Mucosa of descending colon (tissue), 3 donors: Measurements from ENCODE around the gene PPP1R3G. TPM values are rescaled to one million over a fixed set of nuclear protein-coding genes. Genes with fewer than 3 reads are reported as not detected.
"Not testable (repeated sequence)": the region's sequence is repeated elsewhere in the genome, so short reads cannot be mapped to it uniquely, and the experiment has no call there.

Experiments used
- ATAC-seq: fragments of 200-7000 bp; cut with Tn5 transposase; one replicate; pipeline ENCODE4 v1.9.1; 2020; ENCODE audit warnings: mild to moderate bottlenecking, moderate library complexity
- DNase-seq, 3 donors: peaks; one replicate each; pipeline ENCODE4 v3.0.0-alpha.2; 2020
- H3K36me3 ChIP-seq: fragments of 200-600 bp; one replicate; pipeline ENCODE4 v1.8.0; 2021; ENCODE audit warnings: low read depth, mild to moderate bottlenecking
- H3K4me1 ChIP-seq: fragments of 200-600 bp; one replicate; pipeline ENCODE4 v1.8.0; 2021; ENCODE audit warnings: low read depth, mild to moderate bottlenecking
- H3K4me3 ChIP-seq: fragments of 200-600 bp; one replicate; pipeline ENCODE4 v1.8.0; 2021; ENCODE audit warnings: mild to moderate bottlenecking
- H3K9me3 ChIP-seq: fragments of 200-600 bp; one replicate; pipeline ENCODE4 v1.8.0; 2021; ENCODE audit warnings: mild to moderate bottlenecking
- CTCF ChIP-seq: fragments of 200-600 bp; IDR thresholded peaks from one replicate; pipeline ENCODE4 v1.8.0; 2022; ENCODE audit warnings: antibody characterized with exemption, mild to moderate bottlenecking
- intact Hi-C, 2 donors: fragments of 100-400 bp; cut with DNase I in 1 of 2; cut with micrococcal nuclease in 1 of 2; formaldehyde crosslinking; loops; one replicate each; pipeline versions ENCODE4 v1.11.0 to v1.11.1; 2022; cut with DNase I, micrococcal nuclease
- total RNA-seq, 3 donors: library from RNA; stranded (reverse); fragmentation: NEBNext Ultra II Directional in 2 of 3; extraction: Animal tissue kit (Norgen Biotek cat#: 25700) in 2 of 3; gene quantifications; one replicate each; pipeline versions ENCODE4 v1.2.1 to v1.2.4, GENCODE V29; 2021 to 2023
- donor health status: DM: no; HTN: no; CAD: no; lungs with moderate emphysema.
- donor health status: DM: no; HTN: no; CAD: no.
- donor health status: DM: no; HTN: yes; CAD: no.

PPP1R3G gene
- total RNA-seq, 3 donors from 2014 or later, result 0.46 to 2.8 (median 0.55) TPM

- Histone ChIP-seq H3K9me3 (peaks cover 13% of the 10 kb centered on the region), H3K36me3 (no peaks in the 10 kb centered on the region), H3K4me1 (no peaks in the 10 kb centered on the region), H3K4me3 (no peak overlapping the region)
- TF ChIP-seq CTCF, result no peak
- ATAC-seq, result no peak
- intact Hi-C loops, result no loop called here
- no peak for DNase-seq
These were observed 30.8 kb upstream of the PPP1R3G start for GRCh38 chr6:5054245-5054873.

GRCh38 chr6:5055118-5055517 lies 30.0 kb upstream of the PPP1R3G start:
- intact Hi-C loops, result no loop called here
- no peak for ATAC-seq
- Histone ChIP-seq H3K36me3 (no peaks in the 10 kb centered on the region), H3K9me3 (peaks cover 13% of the 10 kb centered on the region), H3K4me1 (no peaks in the 10 kb centered on the region), H3K4me3 (no peak overlapping the region)
- no peak for TF ChIP-seq CTCF
- no peak for DNase-seq

- Histone ChIP-seq H3K9me3 (no peaks in the 10 kb centered on the region), H3K4me3 (no peak overlapping the region), H3K36me3 (no peaks in the 10 kb centered on the region), H3K4me1 (no peaks in the 10 kb centered on the region)
- ATAC-seq (no peak), DNase-seq (no peak)
- no peak for TF ChIP-seq CTCF
- intact Hi-C loops, result no loop called here
These were observed 26.9 kb upstream of the PPP1R3G start for GRCh38 chr6:5058254-5058653.

GRCh38 chr6:5059036-5059896 lies 25.9 kb upstream of the PPP1R3G start:
- H3K36me3 ChIP-seq, result no peaks in the 10 kb centered on the region
- intact Hi-C loops, result no loop called here
- ATAC-seq, result peak; percentile 88
- peak in 2 of 3 donors; percentile 46 to 47 for DNase-seq
- H3K4me3 ChIP-seq, result no peak overlapping the region
- no peaks in the 10 kb centered on the region for H3K4me1 ChIP-seq
- H3K9me3 ChIP-seq, result no peaks in the 10 kb centered on the region
- no peak for TF ChIP-seq CTCF

- H3K4me1 ChIP-seq, H3K4me3 ChIP-seq, intact Hi-C loops, H3K9me3 ChIP-seq, ATAC-seq, DNase-seq, H3K36me3 ChIP-seq: not testable (repeated sequence)
These were observed 24.7 kb upstream of the PPP1R3G start for GRCh38 chr6:5060439-5060838.

GRCh38 chr6:5061152-5061551 lies 24.0 kb upstream of the PPP1R3G start:
- DNase-seq (no peak), ATAC-seq (no peak)
- no peaks in the 10 kb centered on the region for H3K36me3 ChIP-seq
- TF ChIP-seq CTCF, result no peak
- intact Hi-C loops, result no loop called here
- no peak overlapping the region for H3K4me3 ChIP-seq
- no peaks in the 10 kb centered on the region for H3K9me3 ChIP-seq
- no peaks in the 10 kb centered on the region for H3K4me1 ChIP-seq
